HG02981 (cell line): ENCODE measurements around the gene YPEL3.
"Not testable (repeated sequence)": the region's sequence is repeated elsewhere in the genome, so short reads cannot be mapped to it uniquely, and the experiment has no call there.

Experiments
- ATAC-seq: cut with Tn5 transposase; IDR thresholded peaks from one replicate; pipeline ENCODE4 v1.9.1; 2021; ENCODE audit warnings: mild to moderate bottlenecking, moderate library complexity; ENCODE audit not compliant: unreplicated experiment

The YPEL3 gene, protein sequence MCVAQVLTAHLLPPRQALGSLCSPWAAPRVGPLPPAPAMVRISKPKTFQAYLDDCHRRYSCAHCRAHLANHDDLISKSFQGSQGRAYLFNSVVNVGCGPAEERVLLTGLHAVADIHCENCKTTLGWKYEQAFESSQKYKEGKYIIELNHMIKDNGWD

GRCh38 chr16:30096105-30096861 lies at the start of gene YPEL3:
YPEL3 (minus strand) TSS chr16:30096213; CDS start chr16:30095482, 731 bp downstream.
- peak; percentile 34 for ATAC-seq

- no peak for ATAC-seq
Measured at GRCh38 chr16:30145657-30146056, 49.6 kb upstream of the YPEL3 start.

DNA sequence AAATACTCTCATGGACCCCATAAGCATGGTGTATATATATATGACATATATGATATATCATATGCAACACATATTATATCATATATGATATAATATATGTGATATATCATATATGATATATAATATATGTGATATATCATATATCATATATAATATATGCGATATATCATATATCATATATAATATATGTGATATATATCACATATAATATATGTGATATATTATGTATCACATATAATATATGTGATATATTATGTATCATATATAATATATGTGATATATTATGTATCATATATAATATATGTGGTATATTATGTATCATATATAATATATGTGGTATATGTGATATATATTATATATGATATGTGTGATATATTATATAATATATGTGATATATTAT lies 48.9 kb upstream of the YPEL3 start:
- no peak for ATAC-seq

- ATAC-seq = no peak
Measured at GRCh38 chr16:30144017-30144416, 48.0 kb upstream of the YPEL3 start.

DNA sequence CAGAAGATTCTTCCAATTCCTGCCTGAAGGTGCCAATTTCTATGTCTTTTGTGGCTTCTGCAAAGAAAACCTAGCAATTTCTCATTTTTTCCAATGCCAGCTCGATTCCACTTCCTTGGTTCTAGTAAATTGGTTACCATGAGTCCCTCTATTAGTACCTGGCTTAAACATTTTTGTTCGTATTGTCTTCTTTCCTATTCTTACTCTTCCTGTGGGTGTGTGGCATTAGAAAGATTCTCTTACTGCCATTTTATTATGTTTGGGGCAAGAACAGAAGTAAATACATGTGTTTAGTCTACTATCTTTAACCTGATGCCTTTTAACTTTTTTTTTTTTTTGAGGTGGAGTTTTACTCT lies 47.3 kb upstream of the YPEL3 start:
- no peak for ATAC-seq

DNA sequence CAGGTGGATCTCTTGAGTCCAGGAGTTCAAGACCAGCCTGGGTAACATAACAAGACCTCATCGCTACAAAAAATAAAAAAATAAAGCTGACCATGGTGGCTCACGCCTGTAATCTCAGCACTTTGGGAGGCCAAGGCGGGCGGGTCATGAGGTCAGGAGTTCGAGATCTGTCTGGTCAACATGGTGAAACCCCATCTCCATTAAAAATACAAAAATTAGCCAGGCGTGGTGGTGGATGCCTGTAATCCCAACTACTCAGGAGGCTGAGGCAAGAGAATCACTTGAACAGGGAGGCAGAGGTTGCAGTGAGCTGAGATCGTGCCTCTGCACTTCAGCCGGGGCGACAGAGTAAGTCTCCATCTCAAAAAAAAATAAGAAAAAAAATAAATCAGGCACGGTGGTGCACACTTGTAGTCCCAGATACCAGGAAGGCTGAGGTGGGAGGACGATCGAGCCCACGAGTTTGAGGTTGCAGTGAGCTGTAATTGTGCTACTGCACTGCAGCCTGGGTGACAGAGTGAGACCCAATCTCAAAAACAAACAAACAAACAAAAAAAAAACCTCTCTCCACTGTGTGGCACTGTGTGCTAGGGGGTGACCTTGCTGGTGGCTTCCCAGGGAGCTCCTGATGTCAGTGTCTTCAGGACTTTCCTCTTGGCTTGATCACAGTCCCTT lies 46.8 kb upstream of the YPEL3 start:
- ATAC-seq = no peak

GRCh38 chr16:30141750-30142149 lies 45.7 kb upstream of the YPEL3 start:
- ATAC-seq = no peak

- no peak for ATAC-seq
Measured at GRCh38 chr16:30139583-30140481, 43.8 kb upstream of the YPEL3 start.

DNA sequence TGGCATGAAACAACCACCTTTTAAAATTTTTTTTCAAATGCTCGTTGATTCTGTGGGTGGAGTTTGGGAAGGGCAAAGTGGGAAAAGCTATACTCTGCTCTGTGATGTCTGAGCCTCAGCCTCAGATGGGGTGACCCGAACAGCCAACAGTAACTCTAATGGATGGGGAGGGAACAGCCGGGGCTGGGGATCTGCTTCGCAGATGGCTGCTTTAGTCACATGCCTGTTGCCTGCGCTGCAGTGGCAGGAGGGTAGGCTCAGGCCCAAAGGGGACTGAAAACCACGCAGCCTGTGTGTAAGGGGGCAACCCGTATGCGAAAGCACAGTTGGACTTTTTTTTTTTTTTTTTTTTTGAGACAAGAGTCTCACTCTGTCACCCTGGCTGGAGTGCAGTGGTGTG lies 41.9 kb upstream of the YPEL3 start:
- no peak for ATAC-seq

- no peak for ATAC-seq
Measured at GRCh38 chr16:30136971-30137605, 41.1 kb upstream of the YPEL3 start.

DNA sequence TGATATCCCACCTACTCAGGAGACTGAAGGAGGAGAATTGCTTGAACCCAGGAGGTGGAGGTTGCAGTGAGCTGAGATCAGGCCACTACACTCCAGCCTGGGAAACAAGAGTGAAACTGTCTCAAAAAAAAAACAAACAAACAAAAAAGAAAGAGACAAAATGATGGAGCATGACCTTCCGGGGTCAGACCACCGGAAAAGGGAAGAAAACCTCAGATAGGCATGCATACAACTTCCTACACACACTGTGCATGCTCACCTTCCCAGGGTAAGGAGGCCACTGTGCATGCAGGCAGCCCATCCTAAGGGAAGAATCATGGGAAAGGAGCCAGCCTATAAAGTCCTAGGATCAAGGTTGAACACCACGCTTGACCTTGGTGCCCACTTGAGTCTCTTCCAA lies 36.6 kb upstream of the YPEL3 start:
- no peak for ATAC-seq

- ATAC-seq = no peak
Measured at GRCh38 chr16:30131869-30132475, 36.0 kb upstream of the YPEL3 start.

DNA sequence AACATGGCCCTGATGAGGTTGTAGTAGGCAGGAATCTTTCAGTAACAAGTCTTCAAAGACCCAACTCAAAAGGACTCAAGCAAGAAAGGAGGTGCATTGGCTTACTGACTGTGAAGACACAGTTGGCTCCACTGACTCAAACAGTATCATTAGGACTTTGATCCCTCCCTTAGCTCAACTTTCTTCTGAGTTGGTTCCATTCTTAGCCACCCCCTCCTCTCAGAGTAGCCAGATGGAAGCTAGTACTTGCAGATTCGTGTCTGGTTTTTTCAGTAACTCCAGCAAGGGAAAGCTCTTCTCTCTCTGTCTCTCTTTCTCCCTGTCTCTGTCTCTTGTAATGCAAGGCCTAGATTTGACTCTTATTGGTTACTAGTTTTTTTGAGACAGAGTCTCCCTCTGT lies 32.0 kb upstream of the YPEL3 start:
- no peak for ATAC-seq

DNA sequence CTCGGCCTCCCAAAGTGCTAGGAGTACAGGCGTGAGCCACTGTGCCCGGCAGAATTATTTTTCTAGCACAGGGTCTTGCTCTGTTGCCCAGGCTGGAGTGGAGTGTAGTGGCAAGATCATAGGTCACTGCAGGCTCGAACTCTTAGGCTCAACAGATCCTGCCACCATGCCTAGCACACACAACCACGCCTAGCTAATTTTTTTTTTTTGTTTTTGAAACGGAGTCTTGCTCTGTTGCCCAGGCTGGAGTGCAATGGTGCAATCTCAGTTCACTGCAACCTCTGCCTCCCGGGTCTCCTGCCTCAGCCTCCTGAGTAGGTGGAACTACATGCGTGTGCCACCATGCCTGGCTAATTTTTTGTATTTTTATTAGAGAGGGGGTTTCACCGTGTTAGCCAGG lies 29.7 kb upstream of the YPEL3 start:
- ATAC-seq = not testable (repeated sequence)

DNA sequence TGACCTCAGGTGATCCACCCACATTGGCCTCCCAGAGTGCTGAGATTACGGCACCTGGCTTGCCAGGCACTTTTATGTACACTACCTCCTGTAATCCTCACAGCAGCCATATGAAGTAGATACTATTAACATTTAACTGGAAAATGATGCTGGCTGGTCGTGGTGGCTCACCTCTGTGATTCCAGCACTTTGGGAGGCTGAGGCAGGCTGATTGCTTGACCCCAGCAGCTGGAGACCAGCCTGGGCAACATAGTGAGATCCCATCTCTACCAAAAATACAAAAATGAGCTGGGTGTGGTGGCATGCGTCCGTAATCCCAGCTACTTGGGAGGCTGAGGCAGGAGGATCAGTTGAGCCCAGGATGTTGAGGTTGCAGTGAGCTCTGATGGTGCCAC lies 29.0 kb upstream of the YPEL3 start:
- ATAC-seq = no peak

DNA sequence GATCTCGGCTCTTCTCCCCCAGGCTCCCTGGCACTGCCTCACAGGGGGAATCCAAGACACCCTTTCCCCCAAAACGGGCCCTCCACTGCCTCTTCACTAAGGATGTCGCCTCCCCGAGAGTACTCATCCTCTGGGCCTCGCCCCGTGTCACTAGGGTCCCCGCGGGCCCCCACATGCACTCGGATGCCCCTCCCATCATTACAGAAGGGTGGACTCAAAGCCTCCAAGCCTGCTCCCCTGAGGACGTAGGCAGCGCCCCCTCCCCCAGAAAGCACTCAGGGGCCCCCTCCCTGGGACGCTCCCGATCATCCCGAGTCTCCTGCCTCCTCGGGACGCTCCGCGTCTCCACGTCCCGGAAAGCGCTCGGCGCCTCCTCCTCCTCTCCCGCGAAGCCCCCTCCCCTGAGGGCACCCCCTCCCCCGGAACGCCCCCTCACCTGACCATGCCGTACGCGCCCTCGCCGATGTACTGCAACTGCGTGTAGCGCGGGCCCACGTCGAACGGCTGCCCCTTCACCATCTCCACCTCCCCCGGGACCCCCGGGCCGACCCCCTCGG lies 26.7 kb upstream of the YPEL3 start:
- no peak for ATAC-seq

DNA sequence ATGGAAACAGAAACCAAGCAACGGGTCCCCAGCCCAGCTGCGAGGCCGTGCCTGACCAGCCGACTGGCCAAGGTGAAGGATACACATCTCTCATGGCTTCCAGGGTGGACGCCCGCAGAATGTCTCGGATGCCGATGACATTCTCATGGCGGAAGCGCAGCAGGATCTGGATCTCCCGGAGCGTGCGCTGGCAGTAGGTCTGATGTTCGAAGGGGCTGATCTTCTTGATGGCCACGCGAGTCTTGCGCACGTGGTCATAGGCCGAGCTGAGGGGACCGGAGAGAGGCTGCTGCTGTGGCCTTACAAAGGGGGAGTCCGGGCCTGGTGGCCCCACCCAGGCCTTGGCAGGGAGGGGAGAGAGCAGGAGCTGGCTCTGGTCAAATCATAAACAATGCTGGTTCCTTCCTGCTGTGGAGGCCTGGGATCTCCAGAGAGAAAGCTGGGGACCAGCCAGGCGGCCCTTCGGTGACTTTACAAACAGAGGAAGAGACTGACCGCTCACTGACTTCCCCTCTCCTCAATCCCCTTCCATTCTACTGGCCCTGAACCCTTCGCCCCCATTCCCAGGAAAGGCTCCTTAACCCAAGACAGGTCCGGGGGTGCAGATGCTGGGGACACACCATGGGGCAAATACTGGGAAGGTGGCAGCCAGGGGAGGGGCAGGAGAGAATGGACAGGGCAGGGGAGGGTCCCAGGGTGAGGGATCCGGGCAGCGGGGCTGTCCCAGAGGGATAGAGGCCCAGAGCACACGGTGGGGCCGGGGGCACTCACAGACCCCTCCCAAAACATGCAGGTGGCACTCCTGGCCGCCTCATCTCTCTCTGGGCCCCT lies 25.9 kb upstream of the YPEL3 start:
- ATAC-seq = no peak

- no peak for ATAC-seq
Measured at GRCh38 chr16:30120340-30121105, 24.5 kb upstream of the YPEL3 start.
